ENCODE results near the gene STRA6. TPM values are rescaled to one million over a fixed set of nuclear protein-coding genes. Genes with fewer than 3 reads are reported as not detected.

STRA6 gene
- polyA plus RNA-seq, 1 of the 3 experiments (the other 2 are of a cell fraction), result 27.9 TPM

DNA sequence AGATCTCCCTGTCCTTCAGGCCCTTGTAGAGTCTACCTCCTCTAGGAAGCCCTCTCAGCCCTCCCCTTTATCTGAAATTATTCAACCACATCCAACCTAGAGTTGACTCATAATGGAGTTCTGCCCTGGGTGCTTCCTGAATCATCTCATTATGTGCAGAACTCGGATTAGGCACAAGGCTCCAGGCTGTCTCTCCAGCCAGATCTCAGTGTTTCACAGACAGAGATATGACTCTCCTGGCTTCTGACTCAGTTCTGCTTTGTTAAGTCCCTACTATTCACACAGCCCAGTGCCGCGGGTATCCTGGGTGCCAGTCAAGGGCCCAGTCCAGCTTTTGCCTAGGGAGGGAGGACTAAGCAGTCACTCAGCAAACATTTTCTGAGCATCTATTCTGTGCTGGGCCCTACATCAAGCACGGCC, 9.3 kb downstream of the STRA6 start (continued):
- TF ChIP-seq EZH2phosphoT487 (IDR thresholded peaks at IDR 0.05; ENCODE audit: borderline replicate concordance, low read depth), result no peak
- peak; percentile 25 to 85; a peak in 2 of 4 replicates for TF ChIP-seq EP300 (IDR thresholded peaks at IDR 0.05; ENCODE audit: borderline replicate concordance in 1 of 2, low read depth in 1 of 2, low read length in 1 of 2)
- no peak for TF ChIP-seq NRF1 (IDR thresholded peaks at IDR 0.05; ENCODE audit: low read depth, low read length)
- TF ChIP-seq RAD21 (IDR thresholded peaks at IDR 0.05; ENCODE audit: low read length), result 0 out of 2 replicates have a peak, but pooled peaks have one; percentile 11
- no peak for TF ChIP-seq MXI1 (IDR thresholded peaks at IDR 0.05; ENCODE audit: low read depth, low read length)
- TF ChIP-seq TCF12 (IDR thresholded peaks at IDR 0.05), result peak; percentile 83
- TF ChIP-seq, protein P1, sequence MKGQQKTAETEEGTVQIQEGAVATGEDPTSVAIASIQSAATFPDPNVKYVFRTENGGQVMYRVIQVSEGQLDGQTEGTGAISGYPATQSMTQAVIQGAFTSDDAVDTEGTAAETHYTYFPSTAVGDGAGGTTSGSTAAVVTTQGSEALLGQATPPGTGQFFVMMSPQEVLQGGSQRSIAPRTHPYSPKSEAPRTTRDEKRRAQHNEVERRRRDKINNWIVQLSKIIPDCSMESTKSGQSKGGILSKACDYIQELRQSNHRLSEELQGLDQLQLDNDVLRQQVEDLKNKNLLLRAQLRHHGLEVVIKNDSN (IDR thresholded peaks at IDR 0.05; ENCODE audit: borderline replicate concordance, low read depth), result no peak
- TF ChIP-seq FOXM1 (IDR thresholded peaks at IDR 0.05; ENCODE audit: low read depth), result no peak
- no peak for TF ChIP-seq FOXJ3 (CRISPR knock-in tag; IDR thresholded peaks at IDR 0.05)
- TF ChIP-seq, protein P2, sequence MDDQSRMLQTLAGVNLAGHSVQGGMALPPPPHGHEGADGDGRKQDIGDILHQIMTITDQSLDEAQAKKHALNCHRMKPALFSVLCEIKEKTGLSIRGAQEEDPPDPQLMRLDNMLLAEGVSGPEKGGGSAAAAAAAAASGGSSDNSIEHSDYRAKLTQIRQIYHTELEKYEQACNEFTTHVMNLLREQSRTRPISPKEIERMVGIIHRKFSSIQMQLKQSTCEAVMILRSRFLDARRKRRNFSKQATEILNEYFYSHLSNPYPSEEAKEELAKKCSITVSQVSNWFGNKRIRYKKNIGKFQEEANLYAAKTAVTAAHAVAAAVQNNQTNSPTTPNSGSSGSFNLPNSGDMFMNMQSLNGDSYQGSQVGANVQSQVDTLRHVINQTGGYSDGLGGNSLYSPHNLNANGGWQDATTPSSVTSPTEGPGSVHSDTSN (IDR thresholded peaks at IDR 0.05), result peak; percentile 57

DNA sequence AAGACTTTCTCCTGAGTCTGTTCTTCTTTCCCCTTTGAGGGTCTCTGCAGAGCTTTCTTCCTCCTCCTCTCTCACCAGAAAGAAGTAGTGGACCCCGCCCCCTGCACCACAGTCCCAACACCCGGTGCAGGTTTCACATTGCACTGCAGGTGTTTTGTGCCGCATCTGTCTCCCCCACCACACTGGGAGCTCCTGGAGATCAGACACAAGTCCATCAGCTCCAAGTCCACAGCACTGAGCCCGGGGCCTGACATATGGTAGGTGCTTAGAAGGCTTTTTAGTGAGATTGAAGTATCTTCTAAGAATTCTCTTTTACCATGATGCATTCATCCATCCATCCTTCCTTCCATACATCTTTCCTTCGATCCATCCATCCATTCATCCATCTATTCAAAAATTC, 9.8 kb downstream of the STRA6 start:
- Histone ChIP-seq H3K9me3 (no peaks in the 10 kb centered on the region), H2AFZ (ENCODE audit: low read depth) (no peak overlapping the region), H3K4me1 (ENCODE audit: control insufficient read depth in 1 of 2, insufficient read depth in 2 of 2, low read depth in 1 of 2, low read length in 1 of 2) (peaks cover 37 to 58% of the 10 kb centered on the region in 2 experiments), H3K4me3 (ENCODE audit: low read depth in 2 of 2, low read length in 1 of 2) (no peak overlapping the region), H4K20me1 (ENCODE audit: insufficient read depth) (no peaks in the 10 kb centered on the region), H3K4me2 (peak overlapping the region; percentile 30), H3K27ac (ENCODE audit: low read depth in 2 of 2, low read length in 1 of 2) (peak overlapping the region; percentile 78 to 89), H3F3A (replicated peaks; ENCODE audit: insufficient read depth) (peaks cover 36% of the 10 kb centered on the region), H3K9ac (no peak overlapping the region), H3K9me2 (no peaks in the 10 kb centered on the region), H3K36me3 (replicated peaks in 1 of 2; ENCODE audit: control insufficient read depth in 1 of 2, insufficient read depth in 2 of 2, low read length in 1 of 2) (peaks cover 0 to 34% of the 10 kb centered on the region in 2 experiments), H3K27me3 (ENCODE audit: insufficient read depth) (no peaks in the 10 kb centered on the region), H3K79me2 (ENCODE audit: insufficient read depth) (no peaks in the 10 kb centered on the region)
- ChIA-PET POLR2A (interaction anchor here (0.5 to 1.3 kb wide), 3 partner anchors 8 to 265 kb away, joined by 3 to 4 read pairs (median 3); no protein-coding TSS in a partner anchor), CTCF (interaction anchor here (1.1 to 2.6 kb wide), 5 partner anchors 10 to 115 kb away, joined by 3 to 10 read pairs (median 6); partner anchors contain the start of gene STRA6)
- no peak for DNase-seq
- 100% methylated on average over 5 of the region's 5 CpGs for WGBS (ENCODE audit: low lambda C conversion rate)
- TF ChIP-seq MEF2A (IDR thresholded peaks at IDR 0.05; ENCODE audit: borderline replicate concordance, low read depth), result no peak
- no peak for TF ChIP-seq YY1 (IDR thresholded peaks at IDR 0.05; ENCODE audit: low read depth)
- no peak for TF ChIP-seq ELF1 (IDR thresholded peaks at IDR 0.05)
- TF ChIP-seq RFX5 (IDR thresholded peaks at IDR 0.05; ENCODE audit: low read length), result no peak
- TF ChIP-seq, protein P3, sequence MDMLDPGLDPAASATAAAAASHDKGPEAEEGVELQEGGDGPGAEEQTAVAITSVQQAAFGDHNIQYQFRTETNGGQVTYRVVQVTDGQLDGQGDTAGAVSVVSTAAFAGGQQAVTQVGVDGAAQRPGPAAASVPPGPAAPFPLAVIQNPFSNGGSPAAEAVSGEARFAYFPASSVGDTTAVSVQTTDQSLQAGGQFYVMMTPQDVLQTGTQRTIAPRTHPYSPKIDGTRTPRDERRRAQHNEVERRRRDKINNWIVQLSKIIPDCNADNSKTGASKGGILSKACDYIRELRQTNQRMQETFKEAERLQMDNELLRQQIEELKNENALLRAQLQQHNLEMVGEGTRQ (IDR thresholded peaks at IDR 0.05; ENCODE audit: borderline replicate concordance, low read depth, low read length), result no peak
- TF ChIP-seq EZH2phosphoT487 (IDR thresholded peaks at IDR 0.05; ENCODE audit: borderline replicate concordance, low read depth), result no peak
- TF ChIP-seq, protein P1 (IDR thresholded peaks at IDR 0.05; ENCODE audit: borderline replicate concordance, low read depth), result no peak
- TF ChIP-seq RCOR1 (IDR thresholded peaks at IDR 0.05; ENCODE audit: low read length), result no peak
